Loucy (cell line): ENCODE measurements around the gene ARF5.
"Not testable (repeated sequence)": the region's sequence is repeated elsewhere in the genome, so short reads cannot be mapped to it uniquely, and the experiment has no call there.

ENCODE experiments used
- H2AFZ ChIP-seq: fragments of 200-600 bp; sonication (generic); 2 replicates; pipeline ENCODE4 v1.6.0; 2016; ENCODE audit warnings: antibody characterized with exemption, mild to moderate bottlenecking, low read length, moderate library complexity
- H3F3A ChIP-seq: fragments of 200-600 bp; 2 replicates; pipeline ENCODE4 v1.6.0; 2016; ENCODE audit warnings: antibody characterized with exemption, low read depth, mild to moderate bottlenecking
- H3K27me3 ChIP-seq: fragments of 200-600 bp; sonication (generic); 2 replicates; pipeline ENCODE4 v1.6.1; 2014; ENCODE audit warnings: low read length, mild to moderate bottlenecking; ENCODE audit not compliant: insufficient read depth, poor library complexity, severe bottlenecking
- H3K36me3 ChIP-seq: fragments of 200-600 bp; sonication (generic); 2 replicates; pipeline ENCODE4 v1.6.1; 2016; ENCODE audit warnings: low read length; ENCODE audit not compliant: insufficient read depth
- H3K4me1 ChIP-seq: fragments of 200-600 bp; sonication (generic); 2 replicates; pipeline ENCODE4 v1.5.1; 2014; ENCODE audit warnings: low read length, mild to moderate bottlenecking; ENCODE audit not compliant: insufficient read depth, poor library complexity, severe bottlenecking
- H3K4me2 ChIP-seq: fragments of 200-600 bp; sonication (generic); 2 replicates; pipeline ENCODE4 v1.6.0; 2014; ENCODE audit warnings: antibody characterized with exemption, low read length, low read depth, mild to moderate bottlenecking; ENCODE audit not compliant: poor library complexity, severe bottlenecking
- H3K4me3 ChIP-seq: fragments of 200-600 bp; sonication (generic); 2 replicates; pipeline ENCODE4 v1.5.1; 2014; ENCODE audit warnings: low read length, mild to moderate bottlenecking, mixed read lengths; ENCODE audit not compliant: poor library complexity, severe bottlenecking
- H3K79me2 ChIP-seq: fragments of 200-600 bp; sonication (generic); 2 replicates; pipeline ENCODE4 v1.6.1; 2014; ENCODE audit warnings: low read length; ENCODE audit not compliant: insufficient read depth
- H3K9ac ChIP-seq: fragments of 200-600 bp; sonication (generic); 2 replicates; pipeline ENCODE4 v1.6.0; 2014; ENCODE audit warnings: mild to moderate bottlenecking, low read depth, low read length, moderate library complexity; ENCODE audit not compliant: poor library complexity, severe bottlenecking
- H3K9me2 ChIP-seq: fragments of 200-600 bp; sonication (generic); replicated peaks from 2 replicates; pipeline ENCODE4 v1.6.1; 2016; ENCODE audit warnings: low read depth, low read length, mixed read lengths
- H3K9me3 ChIP-seq: fragments of 200-600 bp; sonication (generic); 2 replicates; pipeline ENCODE4 v1.6.1; 2014; ENCODE audit warnings: mild to moderate bottlenecking, antibody characterized with exemption, low read length, low read depth; ENCODE audit not compliant: insufficient read depth
- H4K20me1 ChIP-seq: fragments of 200-600 bp; sonication (generic); 2 replicates; pipeline ENCODE4 v1.6.0; 2014; ENCODE audit warnings: antibody characterized with exemption, low read length, mild to moderate bottlenecking; ENCODE audit not compliant: insufficient read depth, poor library complexity, severe bottlenecking
- CTCF ChIP-seq: fragments of 200-600 bp; sonication (generic); conservative IDR thresholded peaks from 2 replicates; pipeline ENCODE4 v1.5.1; 2014; ENCODE audit warnings: mild to moderate bottlenecking, antibody characterized with exemption, low read length
- EZH2phosphoT487 ChIP-seq: fragments of 200-600 bp; IDR thresholded peaks from 2 replicates; pipeline ENCODE4 v1.6.1; 2018; ENCODE audit warnings: antibody characterized with exemption, mild to moderate bottlenecking, moderate library complexity, borderline replicate concordance

ARF5 gene

GRCh38 chr7:127588019-127588696 lies at the start of gene ARF5:
ARF5 (plus strand) TSS chr7:127588411; CDS start chr7:127588499, 88 bp downstream.
- Histone ChIP-seq H3K9me3 (no peaks in the 10 kb centered on the region), H3K4me2 (peak within 1 kb of the TSS; percentile 84), H3K36me3 (peaks cover 7% of the 10 kb centered on the region; the same call in 1 of the 2 replicates), H3K27me3 (no peaks in the 10 kb centered on the region), H3K9me2 (no peaks in the 10 kb centered on the region), H3K4me1 (peaks cover 27% of the 10 kb centered on the region), H3K9ac (peak within 1 kb of the TSS; percentile 87), H2AFZ (peak within 1 kb of the TSS; percentile 95), H4K20me1 (peaks cover 26% of the 10 kb centered on the region), H3K79me2 (peaks cover 39% of the 10 kb centered on the region), H3F3A (0 out of 2 replicates have a peak, but pooled peaks cover 2% of the 10 kb centered on the region), H3K4me3 (peak within 1 kb of the TSS; percentile 97)
- TF ChIP-seq EZH2phosphoT487: no peak
- TF ChIP-seq CTCF: no peak

- no peak for TF ChIP-seq CTCF
- TF ChIP-seq EZH2phosphoT487: no peak
- Histone ChIP-seq H3K27me3 (no peaks in the 10 kb centered on the region), H4K20me1 (no peaks in the 10 kb centered on the region)
Observed at GRCh38 chr7:127539116-127539515, 49.1 kb upstream of the ARF5 start.

GRCh38 chr7:127540461-127540860 lies 47.8 kb upstream of the ARF5 start:
- H3K4me2 ChIP-seq: not testable (repeated sequence)

More at GRCh38 chr7:127539116-127539515, 49.1 kb upstream of the ARF5 start:
- Histone ChIP-seq H3K4me2 (no peak overlapping the region), H3K79me2 (no peaks in the 10 kb centered on the region), H3K9me2 (no peaks in the 10 kb centered on the region), H2AFZ (no peak overlapping the region), H3K4me3 (no peak overlapping the region), H3K36me3 (no peaks in the 10 kb centered on the region), H3K9ac (no peak overlapping the region), H3K4me1 (no peaks in the 10 kb centered on the region), H3K9me3 (no peaks in the 10 kb centered on the region), H3F3A (no peaks in the 10 kb centered on the region)

GRCh38 chr7:127541548-127541947 lies 46.7 kb upstream of the ARF5 start:
- TF ChIP-seq EZH2phosphoT487 (no peak), CTCF (no peak)
- H2AFZ ChIP-seq: no peak overlapping the region
- no peaks in the 10 kb centered on the region for H3K4me1 ChIP-seq
- no peak overlapping the region for H3K4me3 ChIP-seq
- H3F3A ChIP-seq: no peaks in the 10 kb centered on the region
- no peaks in the 10 kb centered on the region for H3K27me3 ChIP-seq
- H3K79me2 ChIP-seq: no peaks in the 10 kb centered on the region
- H3K9ac ChIP-seq: no peak overlapping the region
- H3K4me2 ChIP-seq: no peak overlapping the region
- no peaks in the 10 kb centered on the region for H3K36me3 ChIP-seq
- no peaks in the 10 kb centered on the region for H3K9me2 ChIP-seq
- no peaks in the 10 kb centered on the region; the same call in 1 of the 2 replicates for H3K9me3 ChIP-seq
- no peaks in the 10 kb centered on the region for H4K20me1 ChIP-seq

More at GRCh38 chr7:127540461-127540860, 47.8 kb upstream of the ARF5 start:
- not testable (repeated sequence) for H3K9me2 ChIP-seq, H3K4me1 ChIP-seq, H3K4me3 ChIP-seq, H4K20me1 ChIP-seq, H3K36me3 ChIP-seq, H3K9ac ChIP-seq, H3K9me3 ChIP-seq, H3K27me3 ChIP-seq, H2AFZ ChIP-seq, H3K79me2 ChIP-seq, H3F3A ChIP-seq
